Liver (tissue), 9 donors: ENCODE measurements around the gene DNM2. TPM values are rescaled to one million over a fixed set of nuclear protein-coding genes. Genes with fewer than 3 reads are reported as not detected.

Experiments used
- DNase-seq: peaks from one replicate; pipeline ENCODE4 v3.0.0-alpha.2; 2017; ENCODE audit warnings: low spot score
- H3K27ac ChIP-seq, 2 donors: one replicate each; pipeline ENCODE4 v1.7.0; 2013; ENCODE audit warnings: inconsistent platforms in 2 of 2, low read length in 2 of 2, control low read depth in 1 of 2, low read depth in 1 of 2, mild to moderate bottlenecking in 1 of 2
- H3K27me3 ChIP-seq, 4 donors: one replicate each; pipeline versions ENCODE4 v1.6.1 to v1.7.0; 2013; ENCODE audit warnings: low read length in 3 of 4, inconsistent platforms in 1 of 4, mild to moderate bottlenecking in 1 of 4, moderate library complexity in 1 of 4; ENCODE audit not compliant: control insufficient read depth in 4 of 4, insufficient read depth in 4 of 4
- H3K36me3 ChIP-seq, 4 donors: one replicate each; pipeline versions ENCODE4 v1.6.1 to v1.7.0; 2013; ENCODE audit warnings: low read length in 3 of 4, mild to moderate bottlenecking in 3 of 4, low read depth in 1 of 4, moderate library complexity in 1 of 4; ENCODE audit not compliant: control insufficient read depth in 4 of 4, insufficient read depth in 3 of 4
- H3K4me1 ChIP-seq, 4 donors: one replicate each; pipeline versions ENCODE4 v1.6.1 to v1.7.0; 2013; ENCODE audit warnings: low read length in 3 of 4, mild to moderate bottlenecking in 3 of 4, moderate library complexity in 1 of 4; ENCODE audit not compliant: control insufficient read depth in 4 of 4, insufficient read depth in 4 of 4
- H3K4me3 ChIP-seq, 3 donors: one replicate each; pipeline versions ENCODE4 v1.6.1 to v1.7.0; 2013; ENCODE audit warnings: low read length in 3 of 3, control low read depth in 1 of 3, low read depth in 1 of 3, mild to moderate bottlenecking in 1 of 3
- H3K9ac ChIP-seq, 2 donors: one replicate each; pipeline ENCODE4 v1.7.0; 2013; ENCODE audit warnings: low read length in 2 of 2, mild to moderate bottlenecking in 2 of 2, moderate library complexity in 2 of 2, control low read depth in 1 of 2, low read depth in 1 of 2
- H3K9me3 ChIP-seq, 4 donors: one replicate each; pipeline versions ENCODE4 v1.6.1 to v1.7.0; 2013; ENCODE audit warnings: low read length in 3 of 4; ENCODE audit not compliant: control insufficient read depth in 4 of 4
- ATF3 ChIP-seq: IDR thresholded peaks from 2 replicates; pipeline ENCODE4 v1.6.1; 2016; ENCODE audit warnings: antibody characterized with exemption
- EGR1 ChIP-seq, 2 donors: IDR thresholded peaks; 2 replicates each; pipeline ENCODE4 v1.6.1; 2016 to 2018; ENCODE audit warnings: antibody characterized with exemption in 2 of 2, low read depth in 2 of 2
- FOXA1 ChIP-seq: IDR thresholded peaks from 2 replicates; pipeline ENCODE4 v1.6.1; 2016; ENCODE audit warnings: antibody characterized with exemption
- FOXA2 ChIP-seq: IDR thresholded peaks from 2 replicates; pipeline ENCODE4 v1.6.1; 2016; ENCODE audit warnings: antibody characterized with exemption
- GABPA ChIP-seq, 2 donors: IDR thresholded peaks in 1 of 2; conservative IDR thresholded peaks in 1 of 2; 2 replicates each; pipeline ENCODE4 v1.6.1; 2016; ENCODE audit warnings: antibody characterized with exemption in 2 of 2, mild to moderate bottlenecking in 1 of 2, moderate library complexity in 1 of 2
- HNF4A ChIP-seq, 2 donors: conservative IDR thresholded peaks; 2 replicates each; pipeline ENCODE4 v1.6.1; 2016; ENCODE audit warnings: antibody characterized with exemption in 2 of 2, mild to moderate bottlenecking in 2 of 2
- JUND ChIP-seq, 2 donors: IDR thresholded peaks; 2 replicates each; pipeline ENCODE4 v1.6.1; 2016; ENCODE audit warnings: antibody characterized with exemption in 2 of 2
- MAX ChIP-seq: IDR thresholded peaks from 2 replicates; pipeline ENCODE4 v1.6.1; 2016; ENCODE audit warnings: antibody characterized with exemption
- NR2F2 ChIP-seq: IDR thresholded peaks from 2 replicates; pipeline ENCODE4 v1.6.1; 2016; ENCODE audit warnings: antibody characterized with exemption
- RAD21 ChIP-seq, 2 donors: IDR thresholded peaks; 2 replicates each; pipeline ENCODE4 v1.6.1; 2016; ENCODE audit warnings: antibody characterized with exemption in 2 of 2, mild to moderate bottlenecking in 2 of 2
- REST ChIP-seq: IDR thresholded peaks from 2 replicates; pipeline ENCODE4 v1.6.1; 2016; ENCODE audit warnings: antibody characterized with exemption, mild to moderate bottlenecking
- RXRA ChIP-seq, 2 donors: IDR thresholded peaks; 2 replicates each; pipeline ENCODE4 v1.6.1; 2017 to 2018; ENCODE audit warnings: antibody characterized with exemption in 2 of 2, mild to moderate bottlenecking in 1 of 2
- TAF1 ChIP-seq: conservative IDR thresholded peaks from 2 replicates; pipeline ENCODE4 v1.6.1; 2016; ENCODE audit warnings: antibody characterized with exemption, mild to moderate bottlenecking
- YY1 ChIP-seq: IDR thresholded peaks from 2 replicates; pipeline ENCODE4 v1.6.1; 2016; ENCODE audit warnings: antibody characterized with exemption, mild to moderate bottlenecking
- ZBTB33 ChIP-seq: IDR thresholded peaks from 2 replicates; pipeline ENCODE4 v1.6.1; 2016; ENCODE audit warnings: antibody characterized with exemption
- WGBS: extraction: QIAGEN DNeasy Blood & Tissue Kit; methylation state at CpG from one replicate; pipeline ENCODE4 v1.1.7; 2013; 5-methylcytosine and 5-hydroxymethylcytosine counted together
- polyA plus RNA-seq, 2 donors: library from polyadenylated mRNA; stranded (reverse) in 1 of 2; unstranded in 1 of 2; fragments of 200-250 nt in 1 of 2; fragments of >200 nt in 1 of 2; fragmentation: Nextera tagmentation in 1 of 2; extraction: Ambion mirVana in 1 of 2; gene quantifications; one replicate each; pipeline versions ENCODE4 v1.2.1 to v1.2.3, GENCODE V29; 2013 to 2015
- total RNA-seq, 2 donors: library from RNA; depleted of rRNA; stranded (reverse); fragments of >200 nt; gene quantifications; one replicate each; pipeline ENCODE4 v1.2.3, GENCODE V29; 2014
- donor health status: healthy.
- donor health status: healthy.
- donor health status: healthy.
- donor health status: healthy.
- donor health status: healthy.

The DNM2 gene
- total and polyA plus RNA-seq, 4 donors: 23.1 to 95.1 (median 59.1) TPM

- peaks cover 6 to 10% (median 7%) of the 10 kb centered on the region in 4 donors for H3K4me1 ChIP-seq
- no peak overlapping the region for H3K9ac ChIP-seq
- peaks cover 17 to 54% (median 21%) of the 10 kb centered on the region in 4 donors for H3K36me3 ChIP-seq
- DNase-seq: no peak
- no peak for TF ChIP-seq JUND (IDR thresholded peaks at IDR 0.05)
- no peak for TF ChIP-seq RXRA (IDR thresholded peaks at IDR 0.05)
- TF ChIP-seq GABPA (IDR thresholded peaks at IDR 0.05 in 1 of 2, conservative IDR thresholded peaks at IDR 0.05 in 1 of 2): no peak
- TF ChIP-seq MAX: no peak
- TF ChIP-seq RAD21 (IDR thresholded peaks at IDR 0.05): no peak
- no peak for TF ChIP-seq YY1
- TF ChIP-seq ZBTB33: no peak
- TF ChIP-seq REST: no peak
- WGBS: 93% methylated on average over 23 of the region's 23 CpGs
- H3K9me3 ChIP-seq: no peaks in the 10 kb centered on the region
- no peaks in the 10 kb centered on the region for H3K27me3 ChIP-seq
- no peak overlapping the region for H3K4me3 ChIP-seq
- no peak overlapping the region for H3K27ac ChIP-seq
These were observed 26.5 kb upstream of the DNM2 start for GRCh38 chr19:10691178-10691881.

- Histone ChIP-seq H3K9me3 (no peaks in the 10 kb centered on the region), H3K27me3 (no peaks in the 10 kb centered on the region), H3K4me3 (no peak overlapping the region), H3K4me1 (peaks cover 6 to 10% (median 7%) of the 10 kb centered on the region in 4 donors), H3K36me3 (peaks cover 15 to 48% (median 19%) of the 10 kb centered on the region in 4 donors), H3K9ac (no peak overlapping the region), H3K27ac (no peak overlapping the region)
- DNase-seq: no peak
- WGBS: 90% methylated on average over 5 of the region's 5 CpGs
- TF ChIP-seq FOXA2: no peak
- TF ChIP-seq MAX: no peak
- TF ChIP-seq HNF4A (conservative IDR thresholded peaks at IDR 0.05): no peak
- TF ChIP-seq RXRA (IDR thresholded peaks at IDR 0.05): no peak
- TF ChIP-seq FOXA1: no peak
- no peak for TF ChIP-seq TAF1
- TF ChIP-seq RAD21 (IDR thresholded peaks at IDR 0.05): no peak
- no peak for TF ChIP-seq NR2F2
- TF ChIP-seq JUND (IDR thresholded peaks at IDR 0.05): no peak
- TF ChIP-seq ZBTB33: no peak
- no peak for TF ChIP-seq EGR1 (IDR thresholded peaks at IDR 0.05; ENCODE audit: low read depth in 2 of 2)
- TF ChIP-seq ATF3: no peak
These were observed 26.0 kb upstream of the DNM2 start for GRCh38 chr19:10691883-10692282.
